Motor neuron (in vitro differentiated cells): Measurements from ENCODE around the gene CCDC63. TPM values are rescaled to one million over a fixed set of nuclear protein-coding genes. Genes with fewer than 3 reads are reported as not detected.

Experiments used
- ATAC-seq, 8 experiments: fragments of 200-7000 bp; cut with Tn5 transposase; replicated peaks in 6 of 8; 2 replicates each; pipeline ENCODE4 v1.8.0; 2021; ENCODE audit warnings: mild to moderate bottlenecking in 8 of 8, moderate library complexity in 8 of 8
- H3K27ac ChIP-seq, 2 donors: fragments of 250-450 bp; sonication (Bioruptor Pico); 2 replicates each; pipeline ENCODE4 v1.9.0; 2021; ENCODE audit warnings: antibody characterized with exemption in 2 of 2, mild to moderate bottlenecking in 2 of 2, moderate library complexity in 1 of 2
- H3K4me1 ChIP-seq, 2 donors: fragments of 250-450 bp; sonication (Bioruptor Pico); replicated peaks in 1 of 2; 2 replicates each; pipeline ENCODE4 v1.6.1; 2021; ENCODE audit warnings: antibody characterized with exemption in 2 of 2, mild to moderate bottlenecking in 2 of 2, moderate library complexity in 1 of 2
- H3K4me3 ChIP-seq, 5 donors: fragments of 250-450 bp; sonication (Bioruptor Pico); 2 replicates each; pipeline ENCODE4 v1.9.0; 2021; ENCODE audit warnings: antibody characterized with exemption in 5 of 5, mild to moderate bottlenecking in 5 of 5, moderate library complexity in 4 of 5
- WGBS, 10 experiments: fragments of 450-650 bp; shearing (Covaris generic); methylation state at CpG; one replicate each; pipeline ENCODE4 v1.0.0; 2022; 5-methylcytosine and 5-hydroxymethylcytosine counted together
- in situ Hi-C, 9 experiments: fragments of 400-800 bp; cut with MboI; loops; one replicate each; pipeline ENCODE4 v1.15.0; 2021; ENCODE audit warnings: low sequenced_read_pairs in 9 of 9, low pct_unique_long_range_greater_than_20kb in 2 of 9; ENCODE audit not compliant: unreplicated experiment in 9 of 9
- total RNA-seq, 8 experiments: library from RNA; unstranded; fragments of 300-600 nt; gene quantifications; 2 replicates each; pipeline versions ENCODE4 v1.2.3 to v1.2.4, GENCODE V29; 2022

CCDC63 gene
- total RNA-seq = under 1 TPM in 1 of 8 experiments, not detected in 7; 0.11 TPM

DNA sequence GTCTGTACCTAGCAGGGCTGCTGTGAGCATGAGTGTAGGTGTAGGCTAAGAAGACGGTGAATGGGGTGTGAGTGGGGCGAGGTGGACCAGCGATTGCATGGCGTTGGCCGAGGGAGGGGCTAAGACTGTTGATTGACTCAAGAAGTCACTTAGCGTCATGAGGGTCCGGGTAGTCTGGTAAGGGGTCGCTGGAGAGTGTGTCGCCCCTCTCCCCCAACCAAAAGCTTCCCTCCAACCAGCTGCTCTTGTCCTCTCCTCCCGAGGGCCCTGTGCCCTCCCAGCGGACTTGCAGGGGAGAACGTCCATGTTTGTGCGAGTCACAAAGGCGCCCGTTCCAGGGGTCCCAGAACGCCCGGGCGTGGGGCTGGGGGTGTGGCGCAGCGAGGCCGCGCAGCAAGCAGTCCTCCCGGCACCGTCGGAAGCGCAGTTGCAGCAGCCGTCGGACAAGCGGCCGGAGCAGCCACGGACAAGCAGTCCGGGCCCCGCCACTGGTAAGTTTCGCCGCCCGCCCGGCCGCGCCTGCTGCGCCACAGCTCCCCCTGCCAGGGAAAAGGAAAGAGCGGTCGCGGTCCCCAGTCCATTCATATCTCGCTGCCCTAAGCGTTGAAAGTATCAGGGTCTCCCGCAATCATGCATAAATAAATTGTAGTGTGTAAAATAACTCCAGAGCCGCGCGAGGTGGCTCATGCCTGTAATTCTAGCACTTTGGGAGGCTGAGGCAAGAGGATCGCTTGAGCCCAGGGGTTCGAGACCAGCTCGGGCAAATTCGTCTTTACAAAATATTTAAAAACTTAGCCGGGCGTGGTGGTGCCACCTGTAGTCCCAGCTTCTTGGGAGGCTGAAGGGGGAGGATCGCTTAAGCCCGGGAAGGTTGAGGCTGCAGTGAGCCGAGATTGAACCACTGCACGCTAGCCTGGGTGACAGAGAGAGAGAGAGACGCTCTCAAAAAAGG is at the start of gene CCDC63:
CCDC63 (plus strand) TSS at position 373 of the 952 bp plus-strand sequence. CDS start 5,968 bp downstream, outside the sequence.
- WGBS, 10 experiments = 0 to 91% (median 46%) methylated on average over 3 to 20 of the region's 60 CpGs
- Histone ChIP-seq H3K27ac (no peak within 1 kb of the TSS), H3K4me1 (no peaks in the 10 kb centered on the region), H3K4me3 (peak within 1 kb of the TSS in 4 of 5 donors; percentile 10 to 25 (median 16))
- ATAC-seq = peak; percentile 12 to 89 (median 77)
- in situ Hi-C loops = no loop called here

- in situ Hi-C loops = no loop called here
- 0 to 100% (median 56%) methylated on average over 1 to 3 of the region's 3 CpGs; no CpG with 5 or more reads in 4 of the 10 experiments for WGBS, 10 experiments
- H3K27ac ChIP-seq = no peak overlapping the region
- H3K4me3 ChIP-seq = no peak overlapping the region
- no peak for ATAC-seq
- no peaks in the 10 kb centered on the region for H3K4me1 ChIP-seq
Observed at GRCh38 chr12:110798461-110798860, 48.3 kb upstream of the CCDC63 start.

- no peak for ATAC-seq
- Histone ChIP-seq H3K4me3 (no peak overlapping the region), H3K27ac (no peak overlapping the region), H3K4me1 (no peaks in the 10 kb centered on the region)
- in situ Hi-C loops = no loop called here
Observed at GRCh38 chr12:110802489-110802888, 44.3 kb upstream of the CCDC63 start.

- H3K27ac ChIP-seq = no peak overlapping the region
- in situ Hi-C loops = no loop called here
- no peak for ATAC-seq
- 0 to 86% (median 50%) methylated on average over 1 to 3 of the region's 3 CpGs; no CpG with 5 or more reads in 2 of the 10 experiments for WGBS, 10 experiments
- H3K4me3 ChIP-seq = no peak overlapping the region
- H3K4me1 ChIP-seq = no peaks in the 10 kb centered on the region
Observed at GRCh38 chr12:110804406-110804805, 42.4 kb upstream of the CCDC63 start.

DNA sequence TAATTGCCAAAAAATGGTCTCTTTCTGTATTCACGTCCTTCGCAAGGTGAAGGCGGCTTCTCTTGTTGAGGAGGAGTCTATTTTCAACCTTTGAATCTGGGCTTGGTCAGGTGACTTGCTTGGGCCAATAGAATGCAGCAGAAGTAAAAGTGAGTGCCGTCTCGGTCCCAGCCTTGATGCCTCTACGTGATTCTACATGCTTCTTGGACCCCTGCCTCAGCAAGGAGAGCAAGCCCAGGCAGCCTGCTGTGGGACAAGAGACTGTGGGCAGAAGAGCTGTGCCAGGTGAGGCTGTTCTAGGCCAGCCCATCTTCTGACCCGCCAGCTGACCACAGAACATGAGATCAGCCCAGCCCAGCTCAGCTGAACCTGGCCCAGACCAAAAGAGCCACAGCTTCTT is 39.1 kb upstream of the CCDC63 start:
- Histone ChIP-seq H3K4me3 (no peak overlapping the region), H3K4me1 (no peaks in the 10 kb centered on the region), H3K27ac (no peak overlapping the region)
- no peak for ATAC-seq
- in situ Hi-C loops = no loop called here
- WGBS, 10 experiments = 47 to 95% (median 85%) methylated on average over 2 to 5 of the region's 7 CpGs; no CpG with 5 or more reads in 2 of the 10 experiments

- in situ Hi-C loops = no loop called here
- H3K4me1 ChIP-seq = no peaks in the 10 kb centered on the region
- peak in 2 of 8 experiments; percentile 75 to 84 for ATAC-seq
- no peak overlapping the region for H3K4me3 ChIP-seq
- WGBS, 10 experiments = 0 to 83% (median 37%) methylated on average over 1 of the region's 1 CpG; no CpG with 5 or more reads in 6 of the 10 experiments
- H3K27ac ChIP-seq = no peak overlapping the region
Observed at GRCh38 chr12:110809149-110809548, 37.6 kb upstream of the CCDC63 start.

DNA sequence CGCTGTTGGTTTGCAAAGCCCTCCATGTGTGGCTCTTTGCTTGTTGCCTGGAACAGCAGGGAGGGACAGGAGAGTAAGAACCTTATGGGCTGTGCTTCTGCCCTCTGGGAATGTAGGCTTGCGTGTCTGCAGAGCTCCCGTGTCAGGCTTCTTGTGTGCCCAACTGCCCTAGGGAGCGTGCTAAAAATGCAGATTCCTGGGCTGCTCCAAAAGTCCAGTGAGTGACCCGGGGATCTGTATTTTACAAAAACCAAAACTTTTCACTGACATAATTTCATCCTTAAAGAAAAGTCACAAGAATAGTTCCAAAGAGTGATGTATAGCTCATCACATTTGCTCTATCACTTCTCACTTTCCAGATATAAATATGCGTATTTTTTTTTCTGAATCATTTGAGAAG is 34.8 kb upstream of the CCDC63 start:
- no peak overlapping the region for H3K27ac ChIP-seq
- peaks cover 0 to 2% of the 10 kb centered on the region in 2 donors for H3K4me1 ChIP-seq
- 30 to 100% (median 76%) methylated on average over 1 to 4 of the region's 6 CpGs; no CpG with 5 or more reads in 1 of the 10 experiments for WGBS, 10 experiments
- peak in 1 of 8 experiments; percentile 26 for ATAC-seq
- in situ Hi-C loops = no loop called here
- H3K4me3 ChIP-seq = no peak overlapping the region

- in situ Hi-C loops = no loop called here
- ATAC-seq = no peak
- WGBS, 10 experiments = 7 to 60% (median 25%) methylated on average over 1 to 7 of the region's 8 CpGs; no CpG with 5 or more reads in 3 of the 10 experiments
- Histone ChIP-seq H3K4me1 (peaks cover 0 to 2% of the 10 kb centered on the region in 2 donors), H3K27ac (no peak overlapping the region), H3K4me3 (no peak overlapping the region)
Observed at GRCh38 chr12:110813285-110813684, 33.5 kb upstream of the CCDC63 start.

GRCh38 chr12:110813756-110814155 is 33.0 kb upstream of the CCDC63 start:
- WGBS, 10 experiments = 0 to 80% (median 57%) methylated on average over 1 to 2 of the region's 2 CpGs; no CpG with 5 or more reads in 3 of the 10 experiments
- ATAC-seq = no peak
- no peak overlapping the region for H3K4me3 ChIP-seq
- H3K4me1 ChIP-seq = peaks cover 0 to 2% of the 10 kb centered on the region in 2 donors
- in situ Hi-C loops = no loop called here
- no peak overlapping the region for H3K27ac ChIP-seq

GRCh38 chr12:110816248-110816647 is 30.5 kb upstream of the CCDC63 start:
- Histone ChIP-seq H3K4me1 (peaks cover 0 to 2% of the 10 kb centered on the region in 2 donors), H3K4me3 (no peak overlapping the region), H3K27ac (no peak overlapping the region)
- no peak for ATAC-seq
- in situ Hi-C loops = no loop called here
- WGBS, 10 experiments = 71 to 100% (median 90%) methylated on average over 1 of the region's 1 CpG; no CpG with 5 or more reads in 6 of the 10 experiments

DNA sequence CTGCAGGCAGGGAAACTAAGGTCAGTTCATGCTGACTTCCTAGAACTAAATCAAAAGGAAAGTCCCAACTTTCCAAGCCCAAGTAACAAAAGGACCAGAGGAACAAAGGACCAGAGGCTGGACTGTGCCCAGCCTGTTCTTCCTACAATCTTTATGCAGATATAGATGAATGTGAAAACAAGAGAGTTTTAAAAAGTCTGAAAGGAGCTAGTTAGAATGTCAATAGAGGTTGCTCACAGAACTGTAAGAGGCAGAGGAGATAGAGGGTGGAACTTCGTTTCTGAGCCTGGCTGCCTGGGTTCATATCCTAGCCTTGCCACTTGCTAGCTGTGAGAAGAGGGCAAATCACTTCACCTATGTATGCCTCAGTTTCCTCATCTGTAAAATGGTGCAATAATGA is 30.0 kb upstream of the CCDC63 start:
- in situ Hi-C loops = no loop called here
- H3K27ac ChIP-seq = no peak overlapping the region
- 0 to 57% (median 0%) methylated on average over 1 of the region's 1 CpG; no CpG with 5 or more reads in 5 of the 10 experiments for WGBS, 10 experiments
- ATAC-seq = peak in 4 of 8 experiments; percentile 41 to 79 (median 72)
- H3K4me1 ChIP-seq = peaks cover 0 to 2% of the 10 kb centered on the region in 2 donors
- no peak overlapping the region for H3K4me3 ChIP-seq

DNA sequence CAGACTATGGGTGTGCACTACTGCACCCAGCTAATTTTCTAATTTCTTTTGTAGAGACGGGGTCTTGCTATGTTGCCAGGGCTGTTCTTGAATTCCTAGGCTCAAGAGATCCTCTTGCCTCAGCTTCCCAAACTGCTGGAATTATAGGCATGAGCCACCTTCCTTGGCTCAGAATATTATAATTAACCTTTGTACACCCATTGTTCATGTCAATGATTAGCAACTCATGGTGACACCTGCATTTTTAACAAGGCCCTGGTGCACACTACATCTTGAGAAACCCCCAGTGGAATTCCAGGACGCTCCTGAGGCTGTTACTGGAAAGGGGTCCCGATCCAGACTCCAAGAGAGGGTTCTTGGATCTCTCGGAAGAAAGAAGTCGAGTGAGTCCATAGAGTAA is 28.3 kb upstream of the CCDC63 start:
- in situ Hi-C loops = no loop called here
- Histone ChIP-seq H3K4me3 (no peak overlapping the region), H3K4me1 (peaks cover 0 to 8% of the 10 kb centered on the region in 2 donors), H3K27ac (no peak overlapping the region)
- 0 to 100% (median 84%) methylated on average over 1 to 4 of the region's 5 CpGs; no CpG with 5 or more reads in 3 of the 10 experiments for WGBS, 10 experiments
- ATAC-seq = no peak

GRCh38 chr12:110819150-110819549 is 27.6 kb upstream of the CCDC63 start:
- Histone ChIP-seq H3K27ac (no peak overlapping the region), H3K4me1 (peaks cover 0 to 10% of the 10 kb centered on the region in 2 donors), H3K4me3 (no peak overlapping the region)
- in situ Hi-C loops = no loop called here
- no peak for ATAC-seq
- 75 to 100% (median 86%) methylated on average over 1 to 3 of the region's 3 CpGs; no CpG with 5 or more reads in 3 of the 10 experiments for WGBS, 10 experiments
